ENCODE results near the gene HDAC4.

HDAC4 gene

GRCh38 chr2:239261796-239262483 is 138.9 kb downstream of the HDAC4 start:
- Mint-ChIP-seq H3K36me3 (ENCODE audit: insufficient read depth) (peaks cover 17% of the 10 kb centered on the region), H3K9me3 (peaks cover 0 to 8% of the 10 kb centered on the region in 2 donors), H3K27me3 (no peaks in the 10 kb centered on the region), H3K4me1 (ENCODE audit: low read depth in 2 of 2) (peaks cover 69 to 82% of the 10 kb centered on the region in 2 donors), H3K4me3 (peak overlapping the region in 1 of 2 donors; percentile 19), H3K27ac (peak overlapping the region; percentile 75 to 93)
- ATAC-seq (replicated peaks) (no peak), DNase-seq (no peak)

- peak overlapping the region in 1 of 2 donors; percentile 83 for H3K4me3 Mint-ChIP-seq
- peak overlapping the region; percentile 81 to 93 for H3K27ac Mint-ChIP-seq
- peaks cover 16% of the 10 kb centered on the region for H3K36me3 Mint-ChIP-seq (ENCODE audit: insufficient read depth)
- ATAC-seq (replicated peaks) (no peak), DNase-seq (no peak)
- peaks cover 0 to 8% of the 10 kb centered on the region in 2 donors for H3K9me3 Mint-ChIP-seq
- H3K27me3 Mint-ChIP-seq: no peaks in the 10 kb centered on the region
- peaks cover 65 to 76% of the 10 kb centered on the region in 2 donors for H3K4me1 Mint-ChIP-seq (ENCODE audit: low read depth in 2 of 2)
These were observed 139.5 kb downstream of the HDAC4 start for GRCh38 chr2:239261356-239261755.

GRCh38 chr2:239260546-239261327 is 140.1 kb downstream of the HDAC4 start:
- Mint-ChIP-seq H3K9me3 (peaks cover 0 to 8% of the 10 kb centered on the region in 2 donors), H3K27ac (peak overlapping the region; percentile 81 to 93), H3K4me1 (ENCODE audit: low read depth in 2 of 2) (peaks cover 61 to 70% of the 10 kb centered on the region in 2 donors), H3K27me3 (no peaks in the 10 kb centered on the region), H3K4me3 (peak overlapping the region; percentile 74 to 83), H3K36me3 (ENCODE audit: insufficient read depth) (peaks cover 16% of the 10 kb centered on the region)
- DNase-seq: no peak
- ATAC-seq (replicated peaks): no peak

- DNase-seq (no peak), ATAC-seq (replicated peaks) (peak; percentile 63)
- Mint-ChIP-seq H3K27ac (peak overlapping the region; percentile 81 to 93), H3K4me3 (peak overlapping the region; percentile 74 to 83), H3K4me1 (ENCODE audit: low read depth in 2 of 2) (peaks cover 52 to 64% of the 10 kb centered on the region in 2 donors), H3K9me3 (peaks cover 0 to 8% of the 10 kb centered on the region in 2 donors), H3K36me3 (ENCODE audit: insufficient read depth) (peaks cover 16% of the 10 kb centered on the region), H3K27me3 (no peaks in the 10 kb centered on the region)
These were observed 141.1 kb downstream of the HDAC4 start for GRCh38 chr2:239259603-239260298.

GRCh38 chr2:239259173-239259572 is 141.6 kb downstream of the HDAC4 start:
- ATAC-seq (replicated peaks) (peak; percentile 54), DNase-seq (no peak)
- peaks cover 0 to 8% of the 10 kb centered on the region in 2 donors for H3K9me3 Mint-ChIP-seq
- peaks cover 16% of the 10 kb centered on the region for H3K36me3 Mint-ChIP-seq (ENCODE audit: insufficient read depth)
- H3K4me3 Mint-ChIP-seq: peak overlapping the region; percentile 74 to 83
- H3K27me3 Mint-ChIP-seq: no peaks in the 10 kb centered on the region
- peaks cover 53 to 62% of the 10 kb centered on the region in 2 donors for H3K4me1 Mint-ChIP-seq (ENCODE audit: low read depth in 2 of 2)
- peak overlapping the region; percentile 81 to 93 for H3K27ac Mint-ChIP-seq

- peaks cover 0 to 8% of the 10 kb centered on the region in 2 donors for H3K9me3 Mint-ChIP-seq
- H3K27ac Mint-ChIP-seq: peak overlapping the region; percentile 81 to 93
- H3K27me3 Mint-ChIP-seq: no peaks in the 10 kb centered on the region
- DNase-seq (no peak), ATAC-seq (replicated peaks) (no peak)
- peaks cover 52 to 62% of the 10 kb centered on the region in 2 donors for H3K4me1 Mint-ChIP-seq (ENCODE audit: low read depth in 2 of 2)
- H3K36me3 Mint-ChIP-seq (ENCODE audit: insufficient read depth): peaks cover 16% of the 10 kb centered on the region
- H3K4me3 Mint-ChIP-seq: peak overlapping the region; percentile 74 to 83
These were observed 142.6 kb downstream of the HDAC4 start for GRCh38 chr2:239258248-239258647.

GRCh38 chr2:239257511-239257937 is 143.3 kb downstream of the HDAC4 start:
- Mint-ChIP-seq H3K9me3 (peaks cover 0 to 8% of the 10 kb centered on the region in 2 donors), H3K27me3 (no peaks in the 10 kb centered on the region), H3K4me3 (peak overlapping the region in 1 of 2 donors; percentile 83), H3K4me1 (ENCODE audit: low read depth in 2 of 2) (peaks cover 57 to 65% of the 10 kb centered on the region in 2 donors), H3K36me3 (ENCODE audit: insufficient read depth) (peaks cover 15% of the 10 kb centered on the region), H3K27ac (peak overlapping the region; percentile 18 to 81)
- ATAC-seq (replicated peaks): no peak
- no peak for DNase-seq

- Mint-ChIP-seq H3K27ac (no peak overlapping the region), H3K9me3 (peaks cover 0 to 8% of the 10 kb centered on the region in 2 donors), H3K4me1 (ENCODE audit: low read depth in 2 of 2) (peaks cover 62 to 64% of the 10 kb centered on the region in 2 donors), H3K36me3 (ENCODE audit: insufficient read depth) (peaks cover 10% of the 10 kb centered on the region), H3K27me3 (no peaks in the 10 kb centered on the region), H3K4me3 (no peak overlapping the region)
- ATAC-seq (replicated peaks) (no peak), DNase-seq (no peak)
These were observed 144.5 kb downstream of the HDAC4 start for GRCh38 chr2:239256350-239256743.

- H3K4me3 Mint-ChIP-seq: no peak overlapping the region
- peaks cover 0 to 8% of the 10 kb centered on the region in 2 donors for H3K9me3 Mint-ChIP-seq
- peaks cover 10% of the 10 kb centered on the region for H3K36me3 Mint-ChIP-seq (ENCODE audit: insufficient read depth)
- no peak overlapping the region for H3K27ac Mint-ChIP-seq
- peaks cover 59% of the 10 kb centered on the region in 2 donors for H3K4me1 Mint-ChIP-seq (ENCODE audit: low read depth in 2 of 2)
- no peaks in the 10 kb centered on the region for H3K27me3 Mint-ChIP-seq
- DNase-seq (no peak), ATAC-seq (replicated peaks) (no peak)
These were observed 145.0 kb downstream of the HDAC4 start for GRCh38 chr2:239255628-239256349.

- ATAC-seq (replicated peaks) (no peak), DNase-seq (no peak)
- Mint-ChIP-seq H3K36me3 (ENCODE audit: insufficient read depth) (peaks cover 10% of the 10 kb centered on the region), H3K27ac (peak overlapping the region in 1 of 2 donors; percentile 9), H3K27me3 (no peaks in the 10 kb centered on the region), H3K4me1 (ENCODE audit: low read depth in 2 of 2) (peaks cover 53% of the 10 kb centered on the region in 2 donors), H3K9me3 (peaks cover 0 to 8% of the 10 kb centered on the region in 2 donors), H3K4me3 (no peak overlapping the region)
These were observed 145.6 kb downstream of the HDAC4 start for GRCh38 chr2:239255218-239255617.

- Mint-ChIP-seq H3K4me1 (ENCODE audit: low read depth in 2 of 2) (peaks cover 41 to 45% of the 10 kb centered on the region in 2 donors), H3K9me3 (peaks cover 0 to 8% of the 10 kb centered on the region in 2 donors), H3K4me3 (no peak overlapping the region), H3K36me3 (ENCODE audit: insufficient read depth) (peaks cover 11% of the 10 kb centered on the region), H3K27ac (peak overlapping the region in 1 of 2 donors; percentile 56), H3K27me3 (no peaks in the 10 kb centered on the region)
- no peak for DNase-seq
- no peak for ATAC-seq (replicated peaks)
These were observed 147.0 kb downstream of the HDAC4 start for GRCh38 chr2:239253701-239254436.

GRCh38 chr2:239253264-239253663 is 147.6 kb downstream of the HDAC4 start:
- Mint-ChIP-seq H3K27me3 (no peaks in the 10 kb centered on the region), H3K4me1 (ENCODE audit: low read depth in 2 of 2) (peaks cover 36 to 39% of the 10 kb centered on the region in 2 donors), H3K4me3 (peak overlapping the region in 1 of 2 donors; percentile 11), H3K36me3 (ENCODE audit: insufficient read depth) (peaks cover 12% of the 10 kb centered on the region), H3K9me3 (peaks cover 0 to 8% of the 10 kb centered on the region in 2 donors), H3K27ac (peak overlapping the region in 1 of 2 donors; percentile 56)
- DNase-seq: no peak
- no peak for ATAC-seq (replicated peaks)
